Temporal lobe (tissue), 1 donor: ENCODE data around the gene HMGB2. TPM values are rescaled to one million over a fixed set of nuclear protein-coding genes. Genes with fewer than 3 reads are reported as not detected.

ENCODE experiments used
- total RNA-seq: library from RNA; depleted of rRNA; stranded (reverse); fragments of >200 nt; gene quantifications from one replicate; pipeline ENCODE4 v1.2.3, GENCODE V29; 2014

Gene HMGB2
- total RNA-seq, 1 donor from 2014 or later, result 18.9 TPM

Other genes with a start within 250 kb of the HMGB2 start
- gene GALNT7, start 165.5 kb downstream of the HMGB2 start, total RNA-seq, result 17.9 TPM
- gene SAP30, start 36.6 kb upstream of the HMGB2 start, total RNA-seq, result 14.5 TPM
- gene SCRG1, start 64.8 kb upstream of the HMGB2 start, total RNA-seq, result 3.0 TPM
- not detected for gene HAND2, start 195.9 kb upstream of the HMGB2 start, total RNA-seq